CD4-positive, alpha-beta T cell treated with Interleukin-4 for 1 hour (primary cell): ENCODE data around the gene POLR3B.
"Not testable (repeated sequence)": the region's sequence is repeated elsewhere in the genome, so short reads cannot be mapped to it uniquely, and the experiment has no call there.

Experiments
- DNase-seq, 2 donors: peaks; one replicate each; pipeline ENCODE4 v3.0.0-alpha.2; 2020 to 2022

Gene POLR3B

GRCh38 chr12:106357549-106358395 is at the start of gene POLR3B:
Gene POLR3B (plus strand): TSS chr12:106357748. CDS start chr12:106357880, 132 bp downstream.
- DNase-seq, result peak; percentile 96 to 97

GRCh38 chr12:106308121-106308520 is 49.4 kb upstream of the POLR3B start:
- DNase-seq, result no peak

GRCh38 chr12:106308611-106309010 is 48.9 kb upstream of the POLR3B start:
- no peak for DNase-seq

- DNase-seq, result no peak
Measured at GRCh38 chr12:106309671-106310505, 47.7 kb upstream of the POLR3B start.

- no peak for DNase-seq
Measured at GRCh38 chr12:106310687-106311086, 46.9 kb upstream of the POLR3B start.

GRCh38 chr12:106311139-106311538 is 46.4 kb upstream of the POLR3B start:
- no peak for DNase-seq

GRCh38 chr12:106313413-106313812 is 44.1 kb upstream of the POLR3B start:
- not testable (repeated sequence) for DNase-seq

- no peak for DNase-seq
Measured at GRCh38 chr12:106315523-106315922, 42.0 kb upstream of the POLR3B start.

- no peak for DNase-seq
Measured at GRCh38 chr12:106317406-106318082, 40.0 kb upstream of the POLR3B start.

GRCh38 chr12:106321139-106321850 is 36.3 kb upstream of the POLR3B start:
- no peak for DNase-seq

GRCh38 chr12:106323537-106323936 is 34.0 kb upstream of the POLR3B start:
- no peak for DNase-seq

- no peak for DNase-seq
Measured at GRCh38 chr12:106327309-106327869, 30.2 kb upstream of the POLR3B start.

- DNase-seq, result no peak
Measured at GRCh38 chr12:106328735-106329134, 28.8 kb upstream of the POLR3B start.

- DNase-seq, result no peak
Measured at GRCh38 chr12:106329231-106329982, 28.1 kb upstream of the POLR3B start.

GRCh38 chr12:106331599-106331998 is 25.9 kb upstream of the POLR3B start:
- DNase-seq, result no peak

GRCh38 chr12:106332536-106332935 is 25.0 kb upstream of the POLR3B start:
- no peak for DNase-seq

GRCh38 chr12:106333010-106333409 is 24.5 kb upstream of the POLR3B start:
- no peak for DNase-seq

- no peak for DNase-seq
Measured at GRCh38 chr12:106333756-106334155, 23.8 kb upstream of the POLR3B start.

GRCh38 chr12:106341086-106341877 is 16.3 kb upstream of the POLR3B start:
- DNase-seq, result no peak

- DNase-seq, result no peak
Measured at GRCh38 chr12:106342397-106343213, 14.9 kb upstream of the POLR3B start.
